VCaP (cell line): ENCODE results near the gene MMP13.
A peak's percentile ranks its signal among the peaks of the same experiment; 100 is the strongest.
"Not testable (repeated sequence)": the region's sequence is repeated elsewhere in the genome, so short reads cannot be mapped to it uniquely, and the experiment has no call there.

Experiments
- H3K27ac ChIP-seq: fragments of 450-650 bp; 2 replicates; pipeline ENCODE4 v1.5.1; 2017
- CTCF ChIP-seq: fragments of 450-650 bp; conservative IDR thresholded peaks from 2 replicates; pipeline ENCODE4 v1.5.1; 2017; ENCODE audit warnings: mild to moderate bottlenecking, moderate library complexity

MMP13 gene

GRCh38 chr11:102914238-102915043 lies 41.1 kb downstream of the MMP13 start:
- TF ChIP-seq CTCF, result peak; percentile 89
- H3K27ac ChIP-seq, result peak overlapping the region; percentile 24; the same call in 1 of the 2 replicates

- no peak overlapping the region for H3K27ac ChIP-seq
These were observed 43.1 kb downstream of the MMP13 start for GRCh38 chr11:102912482-102912830.

GRCh38 chr11:102911758-102912481 lies 43.6 kb downstream of the MMP13 start:
- TF ChIP-seq CTCF, result no peak
- no peak overlapping the region for H3K27ac ChIP-seq

More at GRCh38 chr11:102912482-102912830, 43.1 kb downstream of the MMP13 start:
- no peak for TF ChIP-seq CTCF

- H3K27ac ChIP-seq, result not testable (repeated sequence)
These were observed 49.7 kb downstream of the MMP13 start for GRCh38 chr11:102905848-102906247.

GRCh38 chr11:102903895-102904294 lies 51.6 kb downstream of the MMP13 start:
- H3K27ac ChIP-seq, result peak overlapping the region; percentile 35; the same call in 1 of the 2 replicates

GRCh38 chr11:102900346-102900745 lies 55.2 kb downstream of the MMP13 start:
- TF ChIP-seq CTCF, result no peak
- no peak overlapping the region for H3K27ac ChIP-seq
